PC-9 (cell line): ENCODE data around the gene SLC51B. TPM values are rescaled to one million over a fixed set of nuclear protein-coding genes. Genes with fewer than 3 reads are reported as not detected.
"Not testable (repeated sequence)": the region's sequence is repeated elsewhere in the genome, so short reads cannot be mapped to it uniquely, and the experiment has no call there.

ENCODE experiments used
- BruUV-seq: library from RNA; stranded (reverse); fragments of 400-500 nt; replicated peaks from 2 replicates; lab custom pipeline; 2021; lab: Mats Ljungman, UMichigan
- CTCF ChIA-PET: fragments of 300-600 bp; sonication (Branson Sonifier 250); formaldehyde crosslinking; loops from one replicate; lab custom pipeline; 2022; ENCODE audit warnings: antibody characterized with exemption; lab: Charles Lee
- POLR2A ChIA-PET: fragments of 300-600 bp; sonication (Branson Sonifier 250); formaldehyde crosslinking; loops from one replicate; lab custom pipeline; 2022; ENCODE audit warnings: antibody characterized with exemption; ENCODE audit not compliant: unreplicated experiment; lab: Charles Lee
- DNase-seq, 2 experiments: peaks; one replicate each; pipeline versions ENCODE4 v3.0.0 to v3.0.0-alpha.2; 2015 to 2022; ENCODE audit warnings: mixed read lengths in 1 of 2
- H2AFZ ChIP-seq: fragments of 200-600 bp; sonication (generic); 2 replicates; pipeline ENCODE4 v1.8.1; 2017; ENCODE audit warnings: antibody characterized with exemption
- H3F3A ChIP-seq: fragments of 200-600 bp; sonication (generic); 2 replicates; pipeline ENCODE4 v1.8.1; 2017; ENCODE audit warnings: antibody characterized with exemption, mild to moderate bottlenecking, low read depth; ENCODE audit not compliant: insufficient read depth
- H3K27ac ChIP-seq: fragments of 200-600 bp; sonication (generic); 2 replicates; pipeline ENCODE4 v1.6.1; 2016; ENCODE audit warnings: mixed run types
- H3K27me3 ChIP-seq: fragments of 200-600 bp; sonication (generic); 2 replicates; pipeline ENCODE4 v1.6.1; 2016; ENCODE audit warnings: low read depth, mixed run types; ENCODE audit not compliant: insufficient read depth
- H3K36me3 ChIP-seq: fragments of 200-600 bp; sonication (generic); 2 replicates; pipeline ENCODE4 v1.6.1; 2016; ENCODE audit warnings: low read depth, mixed run types
- H3K4me1 ChIP-seq: fragments of 200-600 bp; sonication (generic); replicated peaks from 2 replicates; pipeline ENCODE4 v1.6.1; 2016; ENCODE audit warnings: mixed run types; ENCODE audit not compliant: insufficient read depth
- H3K4me2 ChIP-seq: fragments of 200-600 bp; sonication (generic); 2 replicates; pipeline ENCODE4 v1.6.1; 2017; ENCODE audit warnings: mixed run types
- H3K4me3 ChIP-seq: fragments of 200-600 bp; sonication (generic); 2 replicates; pipeline ENCODE4 v1.6.1; 2016; ENCODE audit warnings: mixed run types
- H3K79me2 ChIP-seq: fragments of 200-600 bp; sonication (generic); 2 replicates; pipeline ENCODE4 v1.6.1; 2017; ENCODE audit warnings: low read depth, mixed run types
- H3K9me2 ChIP-seq: fragments of 200-600 bp; sonication (generic); 2 replicates; pipeline ENCODE4 v1.8.1; 2017; ENCODE audit warnings: mild to moderate bottlenecking; ENCODE audit not compliant: insufficient read depth
- H3K9me3 ChIP-seq: fragments of 200-600 bp; sonication (generic); 2 replicates; pipeline ENCODE4 v1.8.1; 2016; ENCODE audit warnings: low read depth; ENCODE audit not compliant: insufficient read depth
- H4K20me1 ChIP-seq: fragments of 200-600 bp; sonication (generic); 2 replicates; pipeline ENCODE4 v1.8.1; 2017; ENCODE audit not compliant: insufficient read depth
- EZH2 ChIP-seq: fragments of 200-600 bp; sonication (generic); IDR thresholded peaks from 2 replicates; pipeline ENCODE4 v1.8.0; 2017; ENCODE audit warnings: antibody characterized with exemption, low read depth
- intact Hi-C: fragments of 100-400 bp; cut with micrococcal nuclease; formaldehyde crosslinking; loops from one replicate; pipeline ENCODE4 v1.10.0; 2022; ENCODE audit not compliant: unreplicated experiment
- total RNA-seq: library from RNA; stranded (reverse); gene quantifications from 2 replicates; pipeline ENCODE4 v1.2.3, GENCODE V29; 2021
- TF ChIP-seq, protein P1 (sequence below): fragments of 200-600 bp; sonication (generic); conservative IDR thresholded peaks from 2 replicates; pipeline ENCODE4 v1.6.1; 2017; ENCODE audit warnings: mixed run types, antibody characterized with exemption, mild to moderate bottlenecking, moderate library complexity

The SLC51B gene
- total RNA-seq, 1 experiment from 2014 or later, result not detected

DNA sequence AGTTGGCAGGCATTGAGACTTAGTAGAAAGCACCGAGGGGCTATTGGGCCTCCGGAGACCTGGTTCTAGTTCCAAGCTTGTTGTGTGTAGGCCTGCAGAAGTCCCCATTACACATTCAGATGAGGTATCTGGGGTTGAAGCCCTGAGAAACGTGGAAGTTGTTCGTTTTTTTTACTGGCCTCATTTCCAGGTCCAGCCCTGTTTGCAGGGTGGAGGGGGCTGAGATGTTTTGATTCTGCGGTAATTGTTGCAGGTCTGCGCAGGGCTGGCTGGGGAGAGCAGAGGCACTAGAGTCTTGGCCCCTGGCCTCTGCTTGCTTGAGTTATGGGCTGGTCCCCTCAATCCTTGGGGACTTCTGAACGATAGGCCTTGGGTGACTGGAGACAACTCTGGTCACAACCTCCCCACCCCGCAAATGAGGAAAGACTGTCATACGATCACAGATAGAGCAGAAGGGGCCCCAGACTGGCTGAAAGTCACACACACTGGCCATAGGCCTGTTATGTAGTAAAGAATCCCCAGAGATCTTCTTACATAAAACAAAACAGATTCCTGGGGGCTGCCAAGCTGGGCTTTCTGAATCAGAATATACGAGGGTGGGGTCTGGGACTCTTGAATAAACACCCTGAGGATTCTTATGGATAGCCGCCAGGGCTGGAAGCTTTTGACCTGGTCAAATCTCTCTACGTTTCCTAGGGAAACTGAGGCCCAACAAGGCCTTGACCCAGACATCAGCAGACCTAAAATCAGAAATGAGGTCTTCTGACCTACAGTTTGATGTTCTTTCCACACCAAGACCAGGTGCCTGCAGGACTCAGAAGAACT is 47.0 kb downstream of the SLC51B start:
- H2AFZ ChIP-seq, result no peak overlapping the region
- H4K20me1 ChIP-seq, result no peaks in the 10 kb centered on the region
- ChIA-PET CTCF (interaction anchor here (1.0 kb wide), 1 partner anchor 9 kb away, joined by 4 read pairs; no protein-coding TSS in a partner anchor), POLR2A (no interaction called here)
- BruUV-seq, result no TSS peak
- H3K9me2 ChIP-seq, result no peaks in the 10 kb centered on the region
- intact Hi-C loops, result no loop called here
- no peaks in the 10 kb centered on the region for H3K4me1 ChIP-seq
- H3K36me3 ChIP-seq, result no peaks in the 10 kb centered on the region
- no peak overlapping the region for H3K27ac ChIP-seq
- no peak for DNase-seq
- no peaks in the 10 kb centered on the region for H3K9me3 ChIP-seq
- H3F3A ChIP-seq, result no peaks in the 10 kb centered on the region
- no peaks in the 10 kb centered on the region for H3K27me3 ChIP-seq
- H3K4me3 ChIP-seq, result no peak overlapping the region
- no peaks in the 10 kb centered on the region for H3K79me2 ChIP-seq
- no peak overlapping the region for H3K4me2 ChIP-seq
- no peak for TF ChIP-seq EZH2
- TF ChIP-seq, protein P1, sequence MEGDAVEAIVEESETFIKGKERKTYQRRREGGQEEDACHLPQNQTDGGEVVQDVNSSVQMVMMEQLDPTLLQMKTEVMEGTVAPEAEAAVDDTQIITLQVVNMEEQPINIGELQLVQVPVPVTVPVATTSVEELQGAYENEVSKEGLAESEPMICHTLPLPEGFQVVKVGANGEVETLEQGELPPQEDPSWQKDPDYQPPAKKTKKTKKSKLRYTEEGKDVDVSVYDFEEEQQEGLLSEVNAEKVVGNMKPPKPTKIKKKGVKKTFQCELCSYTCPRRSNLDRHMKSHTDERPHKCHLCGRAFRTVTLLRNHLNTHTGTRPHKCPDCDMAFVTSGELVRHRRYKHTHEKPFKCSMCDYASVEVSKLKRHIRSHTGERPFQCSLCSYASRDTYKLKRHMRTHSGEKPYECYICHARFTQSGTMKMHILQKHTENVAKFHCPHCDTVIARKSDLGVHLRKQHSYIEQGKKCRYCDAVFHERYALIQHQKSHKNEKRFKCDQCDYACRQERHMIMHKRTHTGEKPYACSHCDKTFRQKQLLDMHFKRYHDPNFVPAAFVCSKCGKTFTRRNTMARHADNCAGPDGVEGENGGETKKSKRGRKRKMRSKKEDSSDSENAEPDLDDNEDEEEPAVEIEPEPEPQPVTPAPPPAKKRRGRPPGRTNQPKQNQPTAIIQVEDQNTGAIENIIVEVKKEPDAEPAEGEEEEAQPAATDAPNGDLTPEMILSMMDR, result no peak

DNA sequence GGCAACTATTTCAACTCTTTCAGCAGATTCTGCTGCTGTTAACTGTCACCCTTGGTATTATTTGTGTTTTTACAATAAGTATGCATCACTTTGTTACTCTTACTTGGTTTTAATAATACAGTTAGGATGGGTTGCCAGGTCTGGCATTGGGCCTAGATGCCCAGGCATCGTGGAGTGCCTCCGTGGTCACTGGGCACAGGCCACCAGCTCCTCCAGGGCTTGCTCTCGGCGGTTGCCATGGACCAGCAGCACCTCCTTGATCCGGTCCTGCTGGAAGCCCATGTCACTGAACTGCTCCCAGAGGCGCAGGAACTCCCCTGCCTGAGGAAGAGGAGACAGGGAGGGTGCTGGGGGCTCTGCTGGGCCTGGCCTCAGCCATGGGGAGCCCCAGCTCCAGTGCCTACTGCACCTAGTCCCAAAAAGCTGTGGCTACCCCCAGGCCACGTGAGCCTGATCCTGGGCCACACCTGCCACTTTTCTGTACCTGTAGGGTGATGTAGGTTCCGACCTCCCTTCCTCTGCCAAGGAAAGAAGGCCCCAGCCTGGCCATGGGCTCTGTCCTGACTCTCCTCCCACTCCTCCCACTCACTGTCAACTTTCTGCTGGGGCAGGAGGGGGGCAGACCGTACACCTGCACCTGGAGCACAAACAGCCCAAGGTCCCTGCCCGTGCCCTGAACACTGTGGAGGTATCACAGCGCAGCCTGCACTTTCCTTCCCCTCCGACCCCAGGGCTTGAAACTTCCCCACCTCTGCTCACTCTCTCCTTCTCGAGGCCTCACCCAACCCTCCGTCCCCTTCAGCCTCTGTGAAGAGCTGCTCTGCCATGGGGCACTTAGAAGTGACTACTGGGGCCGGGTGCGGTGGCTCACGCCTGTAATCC is 48.0 kb downstream of the SLC51B start:
- H3K36me3 ChIP-seq, result no peaks in the 10 kb centered on the region
- no peak overlapping the region for H3K27ac ChIP-seq
- no peaks in the 10 kb centered on the region for H3F3A ChIP-seq
- no peak overlapping the region for H2AFZ ChIP-seq
- TF ChIP-seq, protein P1, result no peak
- TF ChIP-seq EZH2, result no peak
- BruUV-seq, result no TSS peak
- no peak for DNase-seq
- no peaks in the 10 kb centered on the region for H3K27me3 ChIP-seq
- no peaks in the 10 kb centered on the region for H4K20me1 ChIP-seq
- no peak overlapping the region for H3K4me3 ChIP-seq
- H3K4me2 ChIP-seq, result no peak overlapping the region
- intact Hi-C loops, result no loop called here
- ChIA-PET CTCF (interaction anchor here (1.0 kb wide), 1 partner anchor 8 kb away, joined by 4 read pairs; no protein-coding TSS in a partner anchor), POLR2A (no interaction called here)
- no peaks in the 10 kb centered on the region for H3K9me3 ChIP-seq
- H3K79me2 ChIP-seq, result no peaks in the 10 kb centered on the region
- H3K9me2 ChIP-seq, result no peaks in the 10 kb centered on the region
- no peaks in the 10 kb centered on the region for H3K4me1 ChIP-seq

DNA sequence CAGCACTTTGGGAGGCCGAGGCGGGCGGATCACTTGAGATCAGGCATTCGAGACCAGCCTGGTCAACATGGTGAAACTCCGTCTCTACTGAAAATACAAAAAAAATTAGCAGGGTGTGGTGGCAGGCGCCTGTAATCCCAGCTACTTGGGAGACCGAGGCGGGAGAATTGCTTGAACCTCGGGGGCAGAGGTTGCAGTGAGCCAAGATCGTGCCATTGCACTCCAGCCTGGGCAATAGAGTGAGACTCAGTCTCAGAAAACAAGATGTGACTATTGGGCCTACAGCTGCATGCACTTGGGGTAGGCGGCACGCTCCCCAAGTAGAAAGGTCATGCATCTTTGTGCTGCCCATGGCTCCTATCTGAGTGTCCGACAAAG is 48.6 kb downstream of the SLC51B start:
- H3F3A ChIP-seq, H3K27ac ChIP-seq, H3K9me3 ChIP-seq, H2AFZ ChIP-seq, DNase-seq, CTCF ChIA-PET, intact Hi-C loops, H3K79me2 ChIP-seq, H3K4me2 ChIP-seq, H3K4me1 ChIP-seq, H3K4me3 ChIP-seq, H4K20me1 ChIP-seq, BruUV-seq, POLR2A ChIA-PET, H3K36me3 ChIP-seq, H3K9me2 ChIP-seq, H3K27me3 ChIP-seq: not testable (repeated sequence)
